Gastroesophageal sphincter (tissue), 4 donors: Measurements from ENCODE around the gene IRX2. TPM values are rescaled to one million over a fixed set of nuclear protein-coding genes. Genes with fewer than 3 reads are reported as not detected.

ENCODE experiments used
- ATAC-seq: fragments of 150-250 bp; one replicate; pipeline ENCODE4 v1.9.1; 2016; ENCODE audit warnings: mild to moderate bottlenecking, moderate library complexity
- H3K27ac ChIP-seq, 4 donors: fragments of 200-600 bp; sonication (generic) in 3 of 4; 1 replicate in 3 of 4; 2 replicates in 1 of 4; pipeline ENCODE4 v1.5.1; 2016 to 2019
- H3K27me3 ChIP-seq: fragments of 200-600 bp; sonication (generic); one replicate; pipeline ENCODE4 v1.5.1; 2019
- H3K36me3 ChIP-seq, 2 donors: fragments of 200-600 bp; sonication (generic); one replicate each; pipeline ENCODE4 v1.5.1; 2019; ENCODE audit warnings: control low read depth in 1 of 2
- H3K4me1 ChIP-seq, 3 donors: fragments of 200-600 bp; sonication (generic); 1 replicate in 2 of 3; 2 replicates in 1 of 3; pipeline ENCODE4 v1.5.1; 2016 to 2019; ENCODE audit warnings: control low read depth in 2 of 3
- H3K4me3 ChIP-seq, 2 donors: fragments of 200-600 bp; sonication (generic); one replicate each; pipeline ENCODE4 v1.5.1; 2019; ENCODE audit warnings: mild to moderate bottlenecking in 1 of 2, moderate library complexity in 1 of 2
- H3K9me3 ChIP-seq, 3 donors: fragments of 200-600 bp; sonication (generic); one replicate each; pipeline ENCODE4 v1.5.1; 2017 to 2019; ENCODE audit warnings: control low read depth in 2 of 3
- CTCF ChIP-seq, 4 experiments: fragments of 200-600 bp in 2 of 4; fragments of 450-650 bp in 2 of 4; sonication (generic) in 1 of 4; IDR thresholded peaks; one replicate each; pipeline ENCODE4 v1.5.1; 2017 to 2019; ENCODE audit warnings: antibody characterized with exemption in 4 of 4, mild to moderate bottlenecking in 2 of 4, moderate library complexity in 2 of 4
- EP300 ChIP-seq: sonication (generic); formaldehyde crosslinking; IDR thresholded peaks from one replicate; pipeline ENCODE4 v1.6.1; 2017; ENCODE audit warnings: antibody characterized with exemption, mild to moderate bottlenecking
- POLR2A ChIP-seq, 2 donors: fragments of 450-650 bp; IDR thresholded peaks; one replicate each; pipeline ENCODE4 v1.6.1; 2017; ENCODE audit warnings: antibody characterized with exemption in 2 of 2, mild to moderate bottlenecking in 2 of 2, moderate library complexity in 1 of 2
- POLR2AphosphoS5 ChIP-seq: sonication (generic); formaldehyde crosslinking; IDR thresholded peaks from one replicate; pipeline ENCODE4 v1.6.1; 2017; ENCODE audit warnings: antibody characterized with exemption
- WGBS, 2 donors: methylation state at CpG; one replicate each; pipeline ENCODE4 v1.1.5; 2018; ENCODE audit warnings: low coverage in 1 of 2; 5-methylcytosine and 5-hydroxymethylcytosine counted together
- total RNA-seq, 4 donors: library from RNA; depleted of rRNA; stranded (reverse); fragments of >200 nt; gene quantifications; one replicate each; pipeline ENCODE4 v1.1.0, GENCODE V29; 2016

IRX2 gene
- total RNA-seq, 4 donors from 2014 or later, result 0.81 to 2.6 (median 1.2) TPM; not detected in 1

GRCh38 chr5:2741956-2742355, 9.5 kb downstream of the IRX2 start:
- Histone ChIP-seq H3K27ac (no peak overlapping the region), H3K9me3 (peaks cover 0 to 5% (median 0%) of the 10 kb centered on the region in 3 donors), H3K27me3 (peaks cover 100% of the 10 kb centered on the region), H3K4me1 (peaks cover 0 to 23% (median 10%) of the 10 kb centered on the region in 3 donors), H3K4me3 (no peak overlapping the region), H3K36me3 (no peaks in the 10 kb centered on the region)
- no peak for TF ChIP-seq POLR2AphosphoS5
- no peak for TF ChIP-seq POLR2A (IDR thresholded peaks at IDR 0.05)
- TF ChIP-seq EP300, result no peak
- TF ChIP-seq CTCF (IDR thresholded peaks at IDR 0.05), result no peak
- ATAC-seq, result no peak
- WGBS, 2 donors, result 7 to 17% methylated on average over 3 of the region's 3 CpGs

- no peak for ATAC-seq
- Histone ChIP-seq H3K27me3 (peaks cover 99% of the 10 kb centered on the region), H3K4me3 (no peak overlapping the region), H3K27ac (no peak overlapping the region), H3K4me1 (peaks cover 0 to 23% (median 10%) of the 10 kb centered on the region in 3 donors), H3K9me3 (peaks cover 0 to 11% (median 0%) of the 10 kb centered on the region in 3 donors), H3K36me3 (no peaks in the 10 kb centered on the region)
- TF ChIP-seq CTCF (IDR thresholded peaks at IDR 0.05) (no peak), POLR2A (IDR thresholded peaks at IDR 0.05) (no peak), EP300 (no peak), POLR2AphosphoS5 (no peak)
- WGBS, 2 donors, result 0 to 2% methylated on average over 4 of the region's 25 CpGs
Observed at GRCh38 chr5:2740876-2741555, 10.5 kb downstream of the IRX2 start.

GRCh38 chr5:2740051-2740875, 11.2 kb downstream of the IRX2 start:
- Histone ChIP-seq H3K9me3 (peaks cover 0 to 15% (median 0%) of the 10 kb centered on the region in 3 donors), H3K27ac (no peak overlapping the region), H3K27me3 (peaks cover 98% of the 10 kb centered on the region), H3K4me3 (peak overlapping the region in 1 of 2 donors; percentile 55), H3K36me3 (no peaks in the 10 kb centered on the region), H3K4me1 (peaks cover 0 to 23% (median 10%) of the 10 kb centered on the region in 3 donors)
- ATAC-seq, result no peak
- TF ChIP-seq CTCF (IDR thresholded peaks at IDR 0.05) (no peak), POLR2AphosphoS5 (no peak), EP300 (no peak), POLR2A (IDR thresholded peaks at IDR 0.05) (no peak)
- 3% methylated on average over 8 of the region's 59 CpGs; no CpG with 5 or more reads in 1 of the 2 donors for WGBS, 2 donors

- H3K27me3 ChIP-seq, result peaks cover 95% of the 10 kb centered on the region
- no peak for ATAC-seq
- H3K36me3 ChIP-seq, result no peaks in the 10 kb centered on the region
- peak overlapping the region; percentile 2 to 55 for H3K4me3 ChIP-seq
- peaks cover 0 to 15% (median 0%) of the 10 kb centered on the region in 3 donors for H3K9me3 ChIP-seq
- no CpG with 5 or more reads among the region's 68 CpGs for whole genome bisulfite sequencing, 2 donors
- TF ChIP-seq CTCF (IDR thresholded peaks at IDR 0.05) (no peak), POLR2AphosphoS5 (no peak), EP300 (no peak), POLR2A (IDR thresholded peaks at IDR 0.05) (no peak)
- peaks cover 0 to 23% (median 10%) of the 10 kb centered on the region in 3 donors for H3K4me1 ChIP-seq
- H3K27ac ChIP-seq, result no peak overlapping the region
Observed at GRCh38 chr5:2739360-2740050, 12.0 kb downstream of the IRX2 start.
